ENCODE data around the gene KPNB1. TPM values are rescaled to one million over a fixed set of nuclear protein-coding genes. Genes with fewer than 3 reads are reported as not detected.

Gene KPNB1
- total and polyA plus RNA-seq, 4 donors: 40.1 to 258 (median 158) TPM

GRCh38 chr17:47628014-47628566 lies 21.6 kb upstream of the KPNB1 start:
- Histone ChIP-seq H3K27me3 (ENCODE audit: control insufficient read depth in 3 of 3, insufficient read depth in 3 of 3, low read length in 2 of 3) (no peaks in the 10 kb centered on the region), H3K27ac (ENCODE audit: low read depth in 1 of 2, low read length in 1 of 2) (no peak overlapping the region), H3K4me3 (no peak overlapping the region), H3K9ac (ENCODE audit: insufficient read depth in 1 of 2, low read length in 2 of 2) (no peak overlapping the region), H3K36me3 (ENCODE audit: control insufficient read depth in 4 of 4, insufficient read depth in 4 of 4, low read length in 4 of 4) (peaks cover 0 to 9% (median 6%) of the 10 kb centered on the region in 4 donors), H3K4me1 (ENCODE audit: control insufficient read depth in 5 of 5, insufficient read depth in 5 of 5, low read length in 5 of 5) (peaks cover 0 to 2% (median 0%) of the 10 kb centered on the region in 5 donors), H3K9me3 (ENCODE audit: control insufficient read depth in 4 of 4, insufficient read depth in 3 of 4, low read length in 3 of 4) (no peaks in the 10 kb centered on the region)
- ATAC-seq (ENCODE audit: insufficient read depth, low FRiP score) (no peak), DNase-seq (no peak)
- TF ChIP-seq CTCF (IDR thresholded peaks at IDR 0.05; ENCODE audit: control extremely low read depth, extremely low read depth): no peak
- WGBS, 2 donors: 96 to 97% methylated on average over 8 of the region's 8 CpGs

- no peak for TF ChIP-seq CTCF (IDR thresholded peaks at IDR 0.05; ENCODE audit: control extremely low read depth, extremely low read depth)
- Histone ChIP-seq H3K27ac (ENCODE audit: low read depth in 1 of 2, low read length in 1 of 2) (no peak overlapping the region), H3K36me3 (ENCODE audit: control insufficient read depth in 4 of 4, insufficient read depth in 4 of 4, low read length in 4 of 4) (peaks cover 0 to 6% (median 2%) of the 10 kb centered on the region in 4 donors), H3K9me3 (ENCODE audit: control insufficient read depth in 4 of 4, insufficient read depth in 3 of 4, low read length in 3 of 4) (no peaks in the 10 kb centered on the region), H3K4me1 (ENCODE audit: control insufficient read depth in 5 of 5, insufficient read depth in 5 of 5, low read length in 5 of 5) (peaks cover 0 to 2% (median 0%) of the 10 kb centered on the region in 5 donors), H3K4me3 (no peak overlapping the region), H3K9ac (ENCODE audit: insufficient read depth in 1 of 2, low read length in 2 of 2) (no peak overlapping the region), H3K27me3 (ENCODE audit: control insufficient read depth in 3 of 3, insufficient read depth in 3 of 3, low read length in 2 of 3) (no peaks in the 10 kb centered on the region)
- ATAC-seq (ENCODE audit: insufficient read depth, low FRiP score): no peak
- 68 to 86% methylated on average over 5 of the region's 5 CpGs for WGBS, 2 donors
- DNase-seq: no peak
These were observed 19.9 kb upstream of the KPNB1 start for GRCh38 chr17:47629826-47630225.

- no peak overlapping the region for H3K27ac ChIP-seq (ENCODE audit: low read depth in 1 of 2, low read length in 1 of 2)
- no peak for TF ChIP-seq CTCF (IDR thresholded peaks at IDR 0.05; ENCODE audit: control extremely low read depth, extremely low read depth)
- H3K4me1 ChIP-seq (ENCODE audit: control insufficient read depth in 5 of 5, insufficient read depth in 5 of 5, low read length in 5 of 5): peaks cover 0 to 2% (median 0%) of the 10 kb centered on the region in 5 donors
- no peaks in the 10 kb centered on the region for H3K9me3 ChIP-seq (ENCODE audit: control insufficient read depth in 4 of 4, insufficient read depth in 3 of 4, low read length in 3 of 4)
- H3K27me3 ChIP-seq (ENCODE audit: control insufficient read depth in 3 of 3, insufficient read depth in 3 of 3, low read length in 2 of 3): no peaks in the 10 kb centered on the region
- H3K36me3 ChIP-seq (ENCODE audit: control insufficient read depth in 4 of 4, insufficient read depth in 4 of 4, low read length in 4 of 4): peaks cover 0 to 7% (median 2%) of the 10 kb centered on the region in 4 donors
- H3K9ac ChIP-seq (ENCODE audit: insufficient read depth in 1 of 2, low read length in 2 of 2): no peak overlapping the region
- no peak overlapping the region for H3K4me3 ChIP-seq
- no peak for ATAC-seq (ENCODE audit: insufficient read depth, low FRiP score)
- DNase-seq: no peak
- 72 to 82% methylated on average over 2 of the region's 2 CpGs for WGBS, 2 donors
These were observed 19.1 kb upstream of the KPNB1 start for GRCh38 chr17:47630614-47631013.

- no peak for ATAC-seq (ENCODE audit: insufficient read depth, low FRiP score)
- H3K4me1 ChIP-seq (ENCODE audit: control insufficient read depth in 5 of 5, insufficient read depth in 5 of 5, low read length in 5 of 5): peaks cover 0 to 2% (median 0%) of the 10 kb centered on the region in 5 donors
- no peak for TF ChIP-seq CTCF (IDR thresholded peaks at IDR 0.05; ENCODE audit: control extremely low read depth, extremely low read depth)
- H3K36me3 ChIP-seq (ENCODE audit: control insufficient read depth in 4 of 4, insufficient read depth in 4 of 4, low read length in 4 of 4): peaks cover 0 to 11% (median 3%) of the 10 kb centered on the region in 4 donors
- no peak overlapping the region for H3K4me3 ChIP-seq
- H3K9me3 ChIP-seq (ENCODE audit: control insufficient read depth in 4 of 4, insufficient read depth in 3 of 4, low read length in 3 of 4): no peaks in the 10 kb centered on the region
- no peak overlapping the region for H3K27ac ChIP-seq (ENCODE audit: low read depth in 1 of 2, low read length in 1 of 2)
- no peak overlapping the region for H3K9ac ChIP-seq (ENCODE audit: insufficient read depth in 1 of 2, low read length in 2 of 2)
- WGBS, 2 donors: 94 to 98% methylated on average over 3 of the region's 3 CpGs
- no peaks in the 10 kb centered on the region for H3K27me3 ChIP-seq (ENCODE audit: control insufficient read depth in 3 of 3, insufficient read depth in 3 of 3, low read length in 2 of 3)
- no peak for DNase-seq
These were observed 16.7 kb upstream of the KPNB1 start for GRCh38 chr17:47632991-47633390.

All from lung (tissue), 12 donors.